H1 (cell line): ENCODE results near the gene ACRBP. TPM values are rescaled to one million over a fixed set of nuclear protein-coding genes. Genes with fewer than 3 reads are reported as not detected.

Source experiments
- CHD7 ChIP-seq: fragments of 300-600 bp; sonication (generic); IDR thresholded peaks from 2 replicates; pipeline ENCODE4 v1.7.1; 2012; ENCODE audit warnings: low read length, moderate library complexity, mild to moderate bottlenecking, inconsistent platforms; ENCODE audit not compliant: insufficient replicate concordance
- E2F6 ChIP-seq: IDR thresholded peaks from 2 replicates; pipeline ENCODE4 v1.6.1; 2012; ENCODE audit warnings: inconsistent platforms
- GTF2F1 ChIP-seq: IDR thresholded peaks from 2 replicates; pipeline ENCODE4 v1.6.1; 2012; ENCODE audit warnings: low read depth, low read length, improper control_type of control experiment, borderline replicate concordance
- KDM1A ChIP-seq: fragments of 200-600, 300-600 bp; sonication (generic); IDR thresholded peaks from 2 replicates; pipeline ENCODE4 v1.7.1; 2016; ENCODE audit warnings: mild to moderate bottlenecking, low read length, borderline replicate concordance
- MAFK ChIP-seq: IDR thresholded peaks from 2 replicates; pipeline ENCODE4 v1.6.1; 2012; ENCODE audit warnings: low read depth, mild to moderate bottlenecking, improper control_type of control experiment, low read length
- polyA plus RNA-seq, 7 experiments: library from polyadenylated mRNA; depleted of rRNA in 3 of 7; stranded (reverse) in 5 of 7; unstranded in 2 of 7; fragments of >200 nt in 5 of 7; fragments of 200-250 nt in 2 of 7; gene quantifications; 1 replicate in 5 of 7; 2 replicates in 1 of 7; 4 replicates in 1 of 7; pipeline versions ENCODE4 v1.2.1 to v1.2.3, GENCODE V29; 2011 to 2013; ENCODE audit warnings: missing spikeins in 2 of 7, mixed read lengths in 2 of 7
- total RNA-seq: library from RNA; stranded (reverse); fragmentation: NEBNext Ultra II Directional; extraction: Animal tissue kit (Norgen Biotek cat#: 25700); gene quantifications from 2 replicates; pipeline ENCODE4 v1.2.1, GENCODE V29; 2021

Gene ACRBP
- total and polyA plus RNA-seq, 2 of the 8 experiments (the other 6 are each of a cell fraction or from before 2014, with no cell fraction given), result 0.80 to 5.2 TPM

GRCh38 chr12:6650832-6651231 lies 3.6 kb upstream of the ACRBP start (continued):
- TF ChIP-seq CHD7 (no peak), MAFK (no peak), E2F6 (no peak), GTF2F1 (no peak), KDM1A (no peak)
